HG03457 (cell line): ENCODE measurements around the gene CDX1.

Experiments used
- ATAC-seq: cut with Tn5 transposase; IDR thresholded peaks from one replicate; pipeline ENCODE4 v1.9.1; 2021; ENCODE audit warnings: moderate number of reproducible peaks; ENCODE audit not compliant: unreplicated experiment

The CDX1 gene

DNA sequence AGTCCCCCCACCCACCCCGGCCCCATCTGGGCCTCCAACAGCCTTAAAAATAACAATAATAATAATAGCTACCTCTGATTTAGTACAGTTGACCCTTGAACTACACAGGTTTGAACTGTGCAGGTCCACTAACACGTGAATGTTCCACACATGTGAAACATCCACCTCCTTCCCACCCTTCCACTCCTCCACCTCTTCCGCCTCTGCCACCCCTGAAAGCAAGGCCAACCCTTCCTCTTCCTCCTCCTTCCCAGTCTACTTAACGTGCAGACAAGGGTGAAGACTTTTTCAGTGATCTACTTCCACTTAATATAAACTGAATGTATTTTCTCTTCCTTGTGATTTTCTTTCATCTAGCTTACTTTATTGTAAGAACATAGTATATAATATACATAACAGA, 21.7 kb upstream of the CDX1 start:
- no peak for ATAC-seq

DNA sequence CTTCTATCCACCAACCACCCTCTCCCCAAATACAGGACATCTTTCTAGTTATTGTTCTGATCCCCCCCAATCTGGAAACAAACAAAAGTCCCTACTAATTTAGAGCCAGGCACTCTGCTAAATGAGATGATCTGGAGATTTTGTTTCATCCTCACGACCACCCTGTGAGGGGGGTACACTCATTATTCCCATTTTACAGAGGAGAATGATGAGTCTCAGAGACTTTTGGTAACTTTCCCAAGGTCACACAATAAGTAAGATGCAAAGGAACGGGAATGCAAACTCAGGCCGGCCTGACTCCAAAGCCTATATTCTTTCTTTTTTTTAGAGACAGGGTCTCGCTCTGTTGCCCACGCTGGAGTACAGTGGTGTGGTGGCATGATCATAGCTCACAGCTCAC, 20.3 kb upstream of the CDX1 start:
- ATAC-seq, result no peak

DNA sequence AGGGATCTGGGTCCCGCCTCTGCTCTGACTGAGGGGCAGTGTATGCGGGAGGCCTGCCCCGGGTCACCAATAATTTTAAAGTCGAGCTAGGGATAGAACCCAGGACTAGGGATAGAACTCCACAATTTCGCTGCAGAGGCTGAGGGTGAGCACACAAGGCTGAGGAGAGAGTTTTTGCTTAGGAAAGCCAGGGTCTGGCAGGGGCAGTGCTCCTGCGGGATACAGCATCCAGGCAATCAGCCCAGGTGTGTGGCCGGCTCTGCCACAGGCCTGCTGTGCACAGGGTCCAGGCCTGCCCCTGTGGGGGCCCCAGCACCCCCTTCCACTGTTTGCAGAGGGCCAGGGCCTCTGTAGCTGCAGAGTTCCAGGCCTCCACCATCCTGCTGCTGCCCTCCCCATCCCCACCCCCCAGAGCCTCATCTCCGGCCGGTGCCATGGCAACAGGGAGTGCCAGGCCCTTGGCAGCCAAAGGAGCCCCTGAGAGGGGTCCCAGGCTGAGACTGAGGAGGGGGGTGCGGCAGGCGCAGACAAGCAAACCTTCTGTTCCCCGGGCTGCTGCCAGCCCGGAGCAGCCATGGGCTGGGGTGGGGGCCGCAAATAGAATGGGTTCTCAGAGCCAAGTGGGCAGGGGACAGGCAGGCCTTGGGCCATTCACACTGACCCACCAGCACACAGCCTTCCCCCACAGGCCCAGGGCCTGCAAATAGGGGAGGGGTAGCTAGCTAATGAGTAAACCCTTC, 19.5 kb upstream of the CDX1 start:
- no peak for ATAC-seq

DNA sequence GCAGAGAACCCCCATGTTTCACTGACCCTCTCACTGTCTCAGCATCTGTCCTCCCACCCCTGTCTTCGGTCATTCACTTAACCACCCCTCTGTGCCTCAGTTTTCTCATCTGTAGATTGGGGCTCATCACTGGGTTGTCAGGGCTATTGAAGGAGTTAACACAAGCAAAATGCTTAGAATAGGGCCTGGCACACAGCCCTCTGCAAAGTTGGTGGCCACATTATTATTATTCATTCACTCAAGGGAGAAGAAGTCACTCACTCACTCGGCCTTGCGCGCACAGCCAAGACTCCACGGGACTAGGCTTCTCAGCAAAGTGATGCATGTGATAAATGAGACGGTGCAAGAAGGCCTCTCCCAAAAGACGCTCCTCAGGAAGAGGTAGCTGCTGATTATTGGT, 18.9 kb upstream of the CDX1 start:
- no peak for ATAC-seq

DNA sequence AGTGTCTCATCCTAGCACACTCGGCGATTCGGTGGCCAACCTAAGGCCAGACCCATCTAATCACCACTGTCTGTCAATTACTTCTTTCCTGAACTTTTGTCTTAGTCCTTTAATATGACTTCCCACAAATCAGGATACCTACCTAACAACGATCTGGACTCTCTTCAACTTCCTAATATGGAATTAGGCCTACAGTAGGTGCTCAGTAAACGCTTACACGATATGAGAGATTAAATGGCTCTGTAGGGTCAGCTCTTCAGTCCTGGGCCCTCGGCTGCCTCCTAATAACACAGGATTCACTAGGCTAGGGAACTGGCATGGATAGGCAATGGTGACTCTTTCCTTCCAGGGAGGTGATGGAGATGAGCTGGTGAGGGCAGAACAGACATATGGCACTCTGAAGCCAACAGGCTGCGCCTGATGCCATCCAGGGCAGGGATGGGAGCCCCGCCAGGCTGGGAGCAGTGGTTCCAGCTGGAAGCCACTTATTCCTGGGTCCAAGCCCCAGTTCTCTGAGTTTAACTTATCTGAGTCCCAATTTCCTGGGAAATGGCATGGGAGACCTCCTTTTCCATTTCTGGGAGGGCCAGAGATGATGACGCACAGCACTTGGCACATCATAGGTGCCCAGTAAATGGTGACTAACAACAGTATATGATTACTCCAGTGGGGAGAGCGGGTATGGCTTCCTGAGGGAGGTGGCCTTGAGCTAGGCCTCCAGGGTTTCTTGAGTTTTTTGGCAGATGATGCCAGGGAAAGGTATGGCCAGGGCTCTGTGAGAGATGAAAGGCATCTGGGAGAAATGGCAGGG, 18.3 kb upstream of the CDX1 start:
- no peak for ATAC-seq

DNA sequence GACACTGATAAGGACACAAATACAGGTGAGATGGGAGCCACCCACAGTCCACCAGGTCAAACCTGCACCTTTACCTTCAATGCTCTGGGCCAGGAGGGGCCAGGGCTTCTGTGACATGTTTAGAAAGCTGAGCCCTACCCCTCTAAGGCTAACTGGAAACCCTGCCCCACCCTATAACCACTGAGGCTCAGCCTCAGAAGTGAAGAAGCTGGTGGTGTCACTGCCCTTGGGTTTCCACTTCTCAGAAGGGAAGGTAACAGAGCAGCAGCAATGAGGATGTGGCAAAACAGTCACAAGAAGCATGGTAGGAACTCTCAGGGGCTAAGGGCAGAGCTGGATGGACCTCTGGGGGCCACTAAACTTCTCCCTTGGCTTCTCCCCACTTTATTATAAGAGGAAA, 17.0 kb upstream of the CDX1 start:
- no peak for ATAC-seq

DNA sequence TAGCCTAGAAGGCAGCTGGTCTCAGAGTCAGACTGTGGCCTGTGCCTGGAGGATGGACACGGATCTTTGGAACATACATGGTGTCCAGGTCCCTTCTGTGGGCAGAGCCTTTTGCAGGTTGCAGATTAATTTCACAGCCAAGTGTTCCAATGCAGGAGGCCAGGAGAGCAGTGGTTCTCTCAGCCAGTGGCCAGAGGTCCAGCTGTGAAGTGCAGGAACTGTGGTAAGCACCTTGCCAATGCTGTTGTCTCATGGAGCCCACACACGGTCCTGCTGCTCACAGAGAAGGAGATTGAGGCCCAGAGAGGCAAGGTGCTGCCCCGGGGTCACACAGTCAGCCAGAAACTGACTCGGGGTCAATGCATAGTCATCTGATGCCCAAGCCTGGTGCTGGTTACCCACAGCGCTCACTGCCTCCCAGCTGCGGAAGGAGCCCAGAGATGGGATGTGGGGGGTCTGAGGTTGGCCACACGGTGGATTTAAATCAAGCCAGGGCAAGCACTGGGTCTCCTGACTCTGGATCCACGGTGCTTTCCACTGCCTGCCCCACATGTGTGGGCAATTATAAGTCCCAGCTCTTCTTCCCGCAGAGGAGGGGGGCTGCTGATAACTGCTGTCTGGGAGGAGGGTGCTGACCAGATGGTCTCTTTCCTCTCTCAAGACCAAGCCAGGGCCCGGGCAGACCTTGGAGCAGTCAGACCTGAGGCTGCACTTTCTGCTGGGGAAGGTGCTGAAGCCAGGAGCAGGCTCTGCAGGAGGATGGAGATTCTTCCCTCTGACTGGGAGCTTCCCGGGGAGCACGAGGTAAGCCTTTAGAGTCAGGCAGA, 13.7 kb upstream of the CDX1 start:
- no peak for ATAC-seq

DNA sequence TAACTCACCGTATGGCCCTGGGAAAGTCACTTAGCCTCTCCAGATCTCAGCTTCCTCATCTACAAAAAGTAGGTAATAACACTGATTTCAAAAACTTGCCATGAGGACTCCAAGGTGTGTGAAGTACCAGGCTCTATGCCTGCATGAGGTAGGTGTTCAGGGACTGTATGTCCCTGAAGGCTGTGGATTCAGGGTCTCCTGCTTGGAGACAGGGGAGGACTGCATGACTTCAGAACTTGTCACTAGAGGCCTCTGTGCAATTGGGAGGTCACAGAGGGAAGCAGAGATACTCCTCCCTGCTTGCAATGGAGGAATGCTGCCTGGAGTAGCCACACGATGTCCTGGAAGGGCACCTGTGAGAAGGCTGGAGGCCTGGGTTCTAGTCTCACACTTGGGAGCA, 13.1 kb upstream of the CDX1 start:
- no peak for ATAC-seq

DNA sequence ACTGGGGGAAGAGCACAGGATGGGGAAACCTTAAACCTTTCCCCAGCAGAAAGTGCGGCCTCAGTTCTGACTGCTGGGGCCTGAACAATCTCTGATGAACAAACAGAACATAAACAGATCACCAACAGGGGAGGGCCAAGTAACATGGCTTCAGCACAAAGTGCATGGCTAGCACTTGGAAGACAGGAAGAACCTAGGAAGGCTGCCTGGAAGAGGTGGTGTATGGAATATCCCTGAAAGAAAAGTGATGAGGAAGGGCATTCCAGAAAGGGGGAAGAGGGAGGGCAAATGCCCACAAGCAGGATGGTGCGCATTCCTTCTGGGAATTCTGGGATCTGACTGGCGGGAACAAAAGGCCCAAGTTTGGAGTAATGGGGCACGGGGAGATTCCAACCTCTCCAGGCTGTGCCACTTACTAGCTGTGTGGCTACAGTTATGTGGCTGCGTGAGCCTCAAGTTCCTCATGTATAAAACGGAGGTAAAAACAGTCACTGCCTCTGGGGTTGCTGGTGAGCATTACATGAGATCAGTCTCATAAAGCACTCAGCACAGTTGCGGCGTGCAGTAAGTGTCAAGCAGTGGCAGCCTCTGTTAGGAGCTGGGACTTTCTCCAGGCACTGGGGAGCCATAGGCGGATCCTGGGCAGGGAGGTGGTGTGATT, 12.5 kb upstream of the CDX1 start:
- ATAC-seq, result no peak

DNA sequence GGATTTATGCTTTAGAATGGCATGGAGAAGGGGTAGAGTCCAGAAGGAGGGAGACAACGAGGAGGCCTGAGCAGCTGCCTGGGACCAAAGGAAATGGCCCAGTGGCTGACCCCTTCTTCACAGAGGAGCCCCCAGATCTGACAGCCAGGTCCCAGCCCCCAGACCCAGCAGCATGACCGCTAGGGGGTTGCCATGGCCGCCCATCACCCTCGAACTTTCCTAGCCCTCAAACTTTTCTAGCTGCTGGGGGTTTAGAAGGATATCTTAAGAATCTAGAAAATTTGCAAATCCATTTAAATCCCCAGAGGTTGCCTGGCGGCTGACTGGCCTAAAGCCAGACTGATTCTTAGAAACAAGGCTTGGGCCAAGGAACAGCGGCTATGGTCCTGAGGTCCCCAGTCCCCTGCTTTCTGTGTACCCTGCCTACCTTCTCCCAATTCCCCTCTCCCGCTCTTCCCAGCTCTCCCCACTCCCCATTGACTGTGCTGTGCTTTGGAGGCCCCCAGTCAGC, 11.9 kb upstream of the CDX1 start:
- no peak for ATAC-seq

DNA sequence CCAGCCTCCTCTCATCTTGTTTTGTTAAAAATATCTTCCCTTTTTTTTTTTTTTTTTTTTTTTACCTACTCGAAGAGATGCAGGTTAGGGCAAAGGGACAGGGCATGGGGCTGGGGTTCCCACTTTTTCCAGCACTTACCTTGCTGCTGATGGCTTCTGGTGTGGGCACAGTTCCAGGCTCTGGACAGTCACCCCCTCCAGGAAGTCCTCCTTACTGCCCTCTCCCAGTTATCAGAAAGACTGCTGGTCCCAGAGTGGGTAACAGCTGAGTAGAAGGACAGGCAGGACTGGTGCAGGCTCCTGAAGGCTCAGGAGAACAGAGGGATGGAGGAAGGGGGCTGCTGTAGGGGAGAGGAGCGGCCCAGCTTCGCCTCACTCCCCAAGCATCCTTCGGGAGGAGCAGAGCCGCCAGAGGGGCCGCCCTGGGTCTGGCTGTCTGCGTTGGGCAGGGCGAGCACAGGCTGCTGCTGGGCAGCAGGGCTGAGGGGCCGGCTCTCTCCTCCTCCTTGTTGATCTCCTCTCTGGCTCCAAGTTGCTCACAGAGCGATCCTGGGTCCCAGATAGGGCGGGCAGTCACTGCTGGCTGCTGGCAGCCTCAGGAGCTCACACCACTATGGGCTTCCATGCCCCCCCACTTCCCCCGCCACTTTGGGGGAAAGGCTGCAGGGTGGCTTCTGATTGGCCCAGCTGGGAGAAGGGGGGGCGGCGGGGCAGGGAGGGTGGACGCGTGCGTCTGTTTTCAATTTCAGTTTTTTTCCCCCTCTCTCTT, 11.1 kb upstream of the CDX1 start, which contains the start of gene PDGFRB:
PDGFRB (minus strand) TSS at position 588 of the 769 bp plus-strand sequence. CDS start 18,798 bp downstream, outside the sequence.
- ATAC-seq, result no peak

DNA sequence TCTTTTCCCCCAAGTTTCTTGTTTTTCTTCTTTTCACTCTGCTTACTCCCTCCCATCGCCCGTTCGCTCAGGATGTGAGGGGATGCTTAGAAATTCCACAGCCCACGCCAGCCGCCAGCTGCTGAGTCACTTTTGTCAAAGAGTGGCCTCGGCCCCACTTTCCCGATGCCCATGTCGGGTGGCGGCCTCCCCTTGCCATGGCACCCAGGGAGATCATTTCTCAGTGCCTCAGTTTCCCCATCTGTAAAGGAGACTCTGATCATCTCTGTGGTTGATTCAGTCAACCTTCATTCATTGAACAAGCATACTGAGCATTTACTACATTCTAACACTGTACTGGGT, 10.6 kb upstream of the CDX1 start:
- ATAC-seq, result no peak

DNA sequence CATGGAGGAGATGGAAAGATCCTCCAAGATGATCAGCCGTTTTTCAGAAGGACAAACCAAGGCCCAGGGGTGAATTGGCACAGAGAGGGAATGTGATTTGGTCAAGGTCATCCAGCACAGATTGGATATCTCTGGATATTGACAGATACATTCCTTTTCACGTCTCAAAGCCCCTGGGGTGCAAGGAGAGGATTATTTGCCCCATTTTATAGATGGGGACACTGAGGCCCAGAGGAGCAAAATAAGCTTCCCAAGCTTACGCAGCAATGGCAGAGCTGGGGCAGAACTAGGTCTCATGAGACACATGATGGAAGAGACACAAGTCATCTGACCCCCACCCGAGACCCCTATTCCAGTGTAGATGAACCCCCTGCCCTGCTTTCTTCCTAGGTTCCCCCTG, 10.0 kb upstream of the CDX1 start:
- no peak for ATAC-seq

DNA sequence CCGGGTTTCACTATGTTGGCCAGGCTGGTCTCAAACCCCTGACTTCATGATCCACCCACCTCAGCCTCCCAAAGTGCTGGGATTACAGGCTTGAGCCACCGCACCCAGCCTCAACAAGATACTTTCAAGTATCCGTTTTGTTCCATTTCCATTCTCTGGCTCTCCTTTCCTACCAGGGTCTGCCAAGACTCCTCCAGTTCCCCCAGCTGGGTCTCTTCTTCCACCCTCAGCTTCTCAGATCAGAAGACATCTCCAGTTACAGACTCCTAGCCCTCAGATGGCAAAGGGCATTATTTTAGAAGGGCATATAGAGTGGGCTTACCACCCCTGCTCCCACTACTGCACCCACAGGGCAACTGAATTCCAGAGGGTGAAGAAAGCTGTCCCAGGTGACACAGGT, 9.4 kb upstream of the CDX1 start:
- no peak for ATAC-seq

DNA sequence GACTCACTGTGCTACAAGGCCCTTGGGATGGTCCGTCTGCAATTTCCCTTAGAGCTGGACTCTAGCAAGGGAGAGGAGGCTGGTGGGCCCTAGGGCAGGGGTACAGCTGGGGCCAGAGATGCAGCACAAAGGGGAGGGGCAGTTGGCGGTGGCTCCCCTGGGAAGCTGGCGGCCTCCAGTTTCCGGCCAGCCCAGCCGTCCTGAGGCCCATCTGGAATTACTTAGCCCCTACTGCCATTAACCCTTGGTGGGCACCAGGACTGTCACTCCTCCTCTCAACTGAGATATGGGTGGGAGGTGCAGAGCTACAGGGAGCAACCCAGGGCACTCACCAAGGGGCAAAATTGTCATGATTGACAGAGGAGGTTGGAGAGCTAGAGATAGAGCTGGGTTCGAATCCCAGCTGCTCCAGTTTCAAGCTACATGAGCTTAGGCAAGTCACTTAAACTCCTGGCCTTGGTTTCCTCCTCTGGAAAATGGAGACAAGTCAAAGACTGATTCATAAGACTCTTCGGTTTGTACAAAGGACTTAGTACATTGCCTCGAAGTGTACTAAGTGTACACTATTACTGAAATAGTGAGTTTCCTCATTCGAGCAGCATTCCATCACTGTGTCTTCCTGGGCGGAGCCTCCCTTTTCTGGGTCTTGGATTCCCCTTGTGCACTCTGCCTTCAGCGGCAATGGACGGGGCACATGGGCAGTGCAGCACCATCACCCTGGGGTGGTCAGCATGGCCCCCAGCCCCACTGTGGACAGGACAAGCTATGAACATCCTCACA, 8.2 kb upstream of the CDX1 start:
- ATAC-seq, result no peak

DNA sequence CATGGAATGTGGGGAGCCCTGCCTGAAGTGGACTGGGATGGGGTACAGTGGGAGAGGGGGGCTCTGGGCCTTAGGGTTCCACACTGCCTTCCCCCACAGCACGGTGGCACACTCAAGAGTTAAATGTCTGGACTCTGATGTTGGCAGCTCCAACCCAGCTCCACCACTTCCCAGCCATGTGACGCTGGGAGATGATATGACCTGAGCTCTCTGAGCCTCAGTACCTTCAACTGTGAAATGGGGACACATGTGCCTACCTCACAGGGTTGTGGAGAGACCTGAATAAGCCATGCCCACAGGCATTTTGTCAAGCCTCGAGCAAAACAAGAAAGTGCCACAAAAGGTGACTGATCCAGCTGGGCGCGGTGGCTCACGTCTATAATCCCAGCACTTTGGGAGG, 7.5 kb upstream of the CDX1 start:
- no peak for ATAC-seq

DNA sequence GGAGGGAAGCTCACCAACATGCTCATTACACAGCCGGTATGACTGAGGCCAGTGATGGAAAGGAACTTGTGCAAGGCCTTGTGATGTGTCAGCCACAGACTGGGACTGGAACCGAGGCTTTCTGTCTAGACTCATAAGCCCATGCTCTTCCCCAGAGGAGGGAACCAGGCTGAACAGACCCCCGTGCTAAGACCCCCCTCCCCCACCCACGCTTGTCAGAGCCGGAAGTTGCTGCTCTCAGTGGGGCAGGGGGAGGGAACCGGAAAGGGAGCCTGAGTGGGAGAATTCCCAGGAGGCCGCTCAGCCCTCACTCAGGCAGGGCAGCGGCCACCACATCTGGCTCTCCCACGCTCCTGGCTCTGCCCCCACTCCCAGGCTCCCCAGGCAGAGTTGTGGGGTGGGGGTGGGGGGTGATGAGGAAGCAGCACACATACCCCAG, 6.8 kb upstream of the CDX1 start:
- no peak for ATAC-seq

DNA sequence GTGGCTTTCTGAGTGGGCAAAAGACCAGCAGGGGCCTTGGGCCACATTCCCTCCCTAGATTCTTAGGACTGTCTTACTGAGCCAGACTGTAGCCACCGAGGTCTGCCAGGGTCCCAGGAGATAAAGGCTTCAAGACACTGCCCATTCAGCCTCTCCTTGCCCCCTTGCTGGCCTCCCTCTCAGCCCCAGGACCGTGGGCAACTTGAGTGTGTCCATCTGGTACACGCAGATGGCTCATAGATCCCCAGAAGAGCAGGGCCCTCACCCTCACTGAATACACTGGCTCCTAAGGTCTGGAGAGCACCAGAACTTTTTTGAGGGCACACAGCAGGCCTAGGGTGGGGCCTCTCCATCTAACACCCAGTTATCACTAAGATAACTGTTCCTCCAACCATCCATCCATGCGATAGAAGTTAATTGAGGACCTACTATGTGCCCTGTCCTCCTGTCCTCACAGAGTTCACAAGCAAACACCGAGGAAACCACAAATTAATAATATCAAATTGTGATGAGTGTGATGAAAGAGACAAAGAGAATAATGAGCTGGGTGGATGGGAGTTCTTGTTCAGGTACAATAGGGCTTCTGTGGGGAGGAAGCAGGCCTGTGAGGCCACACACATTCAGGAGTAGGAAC, 6.0 kb upstream of the CDX1 start:
- ATAC-seq, result no peak
